Heart left ventricle (tissue), 16 donors: ENCODE results near the gene AGK. TPM values are rescaled to one million over a fixed set of nuclear protein-coding genes. Genes with fewer than 3 reads are reported as not detected.
A peak's percentile ranks its signal among the peaks of the same experiment; 100 is the strongest.

ENCODE experiments used
- ATAC-seq, 4 donors: fragments of 200-7000 bp; cut with Tn5 transposase; one replicate each; pipeline ENCODE4 v1.9.1; 2020 to 2022; ENCODE audit warnings: moderate library complexity in 4 of 4, mild to moderate bottlenecking in 3 of 4, moderate number of reproducible peaks in 1 of 4
- DNase-seq, 5 donors: peaks; one replicate each; pipeline ENCODE4 v3.0.0-alpha.2; 2020
- H3K27ac ChIP-seq, 12 donors: fragments of 200-600 bp; sonication (generic) in 4 of 12; one replicate each; pipeline versions ENCODE4 v1.5.0 to v1.8.0; 2016 to 2022; ENCODE audit warnings: mild to moderate bottlenecking in 2 of 12
- H3K27me3 ChIP-seq, 9 donors: fragments of 200-600 bp; sonication (generic) in 2 of 9; one replicate each; pipeline versions ENCODE4 v1.5.1 to v1.8.0; 2016 to 2022; ENCODE audit warnings: mild to moderate bottlenecking in 3 of 9
- H3K36me3 ChIP-seq, 9 donors: fragments of 200-600 bp; sonication (generic) in 2 of 9; one replicate each; pipeline versions ENCODE4 v1.5.0 to v1.8.0; 2018 to 2022; ENCODE audit warnings: mild to moderate bottlenecking in 2 of 9
- H3K4me1 ChIP-seq, 12 donors: fragments of 200-600 bp; sonication (generic) in 4 of 12; one replicate each; pipeline versions ENCODE4 v1.5.0 to v1.8.0; 2016 to 2022; ENCODE audit warnings: mild to moderate bottlenecking in 3 of 12
- H3K4me3 ChIP-seq, 12 donors: fragments of 200-600 bp; sonication (generic) in 4 of 12; one replicate each; pipeline versions ENCODE4 v1.5.0 to v1.8.0; 2017 to 2022; ENCODE audit warnings: mild to moderate bottlenecking in 9 of 12, moderate library complexity in 4 of 12
- H3K9me3 ChIP-seq, 12 donors: fragments of 200-600 bp; sonication (generic) in 4 of 12; one replicate each; pipeline versions ENCODE4 v1.5.0 to v1.8.0; 2016 to 2022; ENCODE audit warnings: mild to moderate bottlenecking in 1 of 12
- CTCF ChIP-seq, 12 donors: fragments of 200-600 bp; sonication (generic) in 4 of 12; IDR thresholded peaks; one replicate each; pipeline versions ENCODE4 v1.5.0 to v1.8.0; 2018 to 2022; ENCODE audit warnings: antibody characterized with exemption in 12 of 12, mild to moderate bottlenecking in 5 of 12
- POLR2A ChIP-seq, 2 donors: fragments of 450-650 bp; IDR thresholded peaks; one replicate each; pipeline ENCODE4 v1.6.1; 2017; ENCODE audit warnings: antibody characterized with exemption in 2 of 2, mild to moderate bottlenecking in 2 of 2, moderate library complexity in 2 of 2
- WGBS, 4 donors: extraction: QIAGEN DNeasy Blood & Tissue Kit in 2 of 4; methylation state at CpG; one replicate each; pipeline versions ENCODE4 v1.1.5 to v1.1.7; 2013 to 2018; 5-methylcytosine and 5-hydroxymethylcytosine counted together
- intact Hi-C, 10 donors: fragments of 100-400 bp; cut with DNase I; formaldehyde crosslinking; loops; one replicate each; pipeline versions ENCODE4 v1.11.1 to v1.14.2; 2022
- polyA plus RNA-seq, 2 donors: library from polyadenylated mRNA; stranded (reverse); fragments of 200-250 nt; gene quantifications; one replicate each; pipeline ENCODE4 v1.2.3, GENCODE V29; 2013
- total RNA-seq, 9 donors: library from RNA; depleted of rRNA in 2 of 9; stranded (reverse); fragments of >200 nt in 2 of 9; fragmentation: NEBNext Ultra II Directional in 3 of 9; extraction: Animal tissue kit (Norgen Biotek cat#: 25700) in 3 of 9; gene quantifications; one replicate each; pipeline versions ENCODE4 v1.1.0 to v1.2.4, GENCODE V29; 2016 to 2023
- donor health status: ischemic (EF 13 %, LVEDD 7.1; RV severe dilation, severe dysfunction).
- donor health status: healthy with polysubstance abuse.
- donor health status: DM: no; HTN: yes; CAD: no.
- donor health status: DM: no; HTN: no; CAD: no.
- donor health status: ischemic (EF 25% LVEDD 6.9; RV normal size, moderate dysfunction).
- donor health status: ischemic (EF 25% LVEDD 5.7; RV mildly dilated, moderate dysfunction).
- donor health status: healthy.
- donor health status: DM: yes; HTN: yes; CAD: no.
- donor health status: ischemic (EF 35%, LVEDD 5.7; RV mildly dilated, moderate dysfunction).
- donor health status: nonischemic (EF 11% LVEDD 7.7; RV severe dilation, severe dysfunction).
- donor health status: DM: yes; HTN: yes; CAD: no.
- donor health status: PGD.
- donor health status: ischemic (EF 29% LVEDD 5.4; RV normal size, mild dysfunction).
- donor health status: nonischemic (EF 23%, LVEDD 6.1; RV moderate dilation, normal function).

Gene AGK
- total and polyA plus RNA-seq, 11 donors = 21.4 to 49.8 (median 37.9) TPM

GRCh38 chr7:141562972-141563371 lies 11.8 kb downstream of the AGK start:
- WGBS, 4 donors = 85 to 99% (median 89%) methylated on average over 2 of the region's 2 CpGs

GRCh38 chr7:141563956-141564623 lies 12.9 kb downstream of the AGK start:
- peaks cover 0 to 43% (median 22%) of the 10 kb centered on the region in 9 donors for H3K36me3 ChIP-seq
- peaks cover 0 to 30% (median under 1%) of the 10 kb centered on the region in 12 donors for H3K4me1 ChIP-seq
- no peak overlapping the region for H3K27ac ChIP-seq
- no peak overlapping the region for H3K4me3 ChIP-seq
- DNase-seq (no peak), ATAC-seq (no peak)
- peaks cover 0 to 10% (median 5%) of the 10 kb centered on the region in 12 donors for H3K9me3 ChIP-seq
- 94 to 96% (median 95%) methylated on average over 2 of the region's 2 CpGs for WGBS, 4 donors
- TF ChIP-seq POLR2A (IDR thresholded peaks at IDR 0.05) (no peak), CTCF (IDR thresholded peaks at IDR 0.05) (no peak)
- H3K27me3 ChIP-seq = no peaks in the 10 kb centered on the region
- intact Hi-C loops = loop anchor here in 1 of 10 donors (5.0 kb wide), 1 partner anchor 83 kb away; no protein-coding TSS in a partner anchor

More at GRCh38 chr7:141562972-141563371, 11.8 kb downstream of the AGK start:
- Histone ChIP-seq H3K27ac (peak overlapping the region in 10 of 12 donors; percentile 48 to 76 (median 64)), H3K4me1 (peaks cover 0 to 31% (median 8%) of the 10 kb centered on the region in 12 donors), H3K27me3 (no peaks in the 10 kb centered on the region), H3K36me3 (peaks cover 0 to 45% (median 19%) of the 10 kb centered on the region in 9 donors), H3K4me3 (no peak overlapping the region), H3K9me3 (peaks cover 0 to 12% (median 6%) of the 10 kb centered on the region in 12 donors)
- ATAC-seq (no peak), DNase-seq (no peak)
- intact Hi-C loops = loop anchor here in 1 of 10 donors (5.0 kb wide), 1 partner anchor 84 kb away; no protein-coding TSS in a partner anchor
- TF ChIP-seq CTCF (IDR thresholded peaks at IDR 0.05) = no peak
- no peak for TF ChIP-seq POLR2A (IDR thresholded peaks at IDR 0.05)

GRCh38 chr7:141567432-141567831 lies 16.2 kb downstream of the AGK start:
- intact Hi-C loops = no loop called here
- Histone ChIP-seq H3K9me3 (no peaks in the 10 kb centered on the region), H3K27ac (no peak overlapping the region), H3K36me3 (peaks cover 0 to 48% (median 25%) of the 10 kb centered on the region in 9 donors), H3K27me3 (no peaks in the 10 kb centered on the region), H3K4me1 (peaks cover 0 to 23% (median 0%) of the 10 kb centered on the region in 12 donors), H3K4me3 (no peak overlapping the region)
- no peak for ATAC-seq
- TF ChIP-seq POLR2A (IDR thresholded peaks at IDR 0.05) = no peak
- TF ChIP-seq CTCF (IDR thresholded peaks at IDR 0.05) = no peak
- DNase-seq = no peak
- WGBS, 4 donors = 81 to 100% (median 92%) methylated on average over 1 of the region's 1 CpG

GRCh38 chr7:141568227-141568626 lies 17.0 kb downstream of the AGK start:
- no peaks in the 10 kb centered on the region for H3K9me3 ChIP-seq
- DNase-seq (peak in 4 of 5 donors; percentile 29 to 58 (median 42)), ATAC-seq (peak; percentile 83 to 92 (median 90))
- 37 to 57% (median 43%) methylated on average over 4 of the region's 4 CpGs for WGBS, 4 donors
- no peak overlapping the region for H3K4me3 ChIP-seq
- no peak for TF ChIP-seq CTCF (IDR thresholded peaks at IDR 0.05)
- H3K36me3 ChIP-seq = peaks cover 0 to 48% (median 23%) of the 10 kb centered on the region in 9 donors
- H3K27me3 ChIP-seq = no peaks in the 10 kb centered on the region
- peak overlapping the region in 3 of 12 donors; percentile 29 to 49 (median 48) for H3K27ac ChIP-seq
- H3K4me1 ChIP-seq = peaks cover 0 to 21% (median 0%) of the 10 kb centered on the region in 12 donors
- intact Hi-C loops = no loop called here
